CD4-positive, alpha-beta T cell (primary cell): ENCODE results near the gene TAS2R50. TPM values are rescaled to one million over a fixed set of nuclear protein-coding genes. Genes with fewer than 3 reads are reported as not detected.

Experiments
- ATAC-seq: fragments of 200-7000 bp; cut with Tn5 transposase; one replicate; pipeline ENCODE4 v1.10.0; 2022; ENCODE audit warnings: mild to moderate bottlenecking; ENCODE audit not compliant: poor library complexity
- CTCF ChIA-PET: fragments of 350-600 bp; sonication (Branson Sonifier 250); formaldehyde crosslinking; loops from one replicate; lab custom pipeline; 2021; ENCODE audit warnings: antibody characterized with exemption, inconsistent platforms; lab: Charles Lee
- POLR2A ChIA-PET: fragments of 350-600 bp; sonication (Branson Sonifier 250); formaldehyde crosslinking; loops from one replicate; lab custom pipeline; 2021; ENCODE audit warnings: antibody characterized with exemption, inconsistent platforms; lab: Charles Lee
- DNase-seq, 14 experiments: peaks; one replicate each; pipeline ENCODE4 v3.0.0-alpha.2; 2013 to 2020; ENCODE audit warnings: mixed read lengths in 2 of 14
- H3K27ac ChIP-seq, 2 donors: one replicate each; pipeline versions ENCODE4 v1.5.1 to v1.7.0; 2013; ENCODE audit warnings: low read length in 2 of 2, low read depth in 1 of 2, mild to moderate bottlenecking in 1 of 2
- H3K27me3 ChIP-seq, 2 experiments: 1 replicate in 1 of 2; 2 replicates in 1 of 2; pipeline versions ENCODE4 v1.6.1 to v1.7.0; 2013; ENCODE audit warnings: low read length in 2 of 2, control low read depth in 1 of 2, mild to moderate bottlenecking in 1 of 2, moderate library complexity in 1 of 2; ENCODE audit not compliant: insufficient read depth in 2 of 2, control insufficient read depth in 1 of 2
- H3K36me3 ChIP-seq: one replicate; pipeline ENCODE4 v1.6.1; 2013; ENCODE audit warnings: low read length, control low read depth; ENCODE audit not compliant: insufficient read depth
- H3K4me1 ChIP-seq: one replicate; pipeline ENCODE4 v1.6.1; 2013; ENCODE audit warnings: low read length, control low read depth; ENCODE audit not compliant: insufficient read depth
- H3K4me3 ChIP-seq: one replicate; pipeline ENCODE4 v1.5.1; 2013; ENCODE audit warnings: mild to moderate bottlenecking, low read length, moderate library complexity
- H3K9me3 ChIP-seq, 2 experiments: 1 replicate in 1 of 2; 2 replicates in 1 of 2; pipeline versions ENCODE4 v1.6.1 to v1.7.0; 2013; ENCODE audit warnings: low read length in 2 of 2, mild to moderate bottlenecking in 2 of 2, control low read depth in 1 of 2, moderate library complexity in 1 of 2; ENCODE audit not compliant: control insufficient read depth in 1 of 2, insufficient read depth in 1 of 2
- H3K27ac Mint-ChIP-seq: one replicate; pipeline ENCODE4 v1.8.0; 2020; ENCODE audit warnings: mixed read lengths
- H3K27me3 Mint-ChIP-seq: one replicate; pipeline ENCODE4 v1.8.0; 2021; ENCODE audit warnings: mixed read lengths
- H3K36me3 Mint-ChIP-seq: one replicate; pipeline ENCODE4 v1.8.0; 2021; ENCODE audit warnings: low read depth, mixed read lengths
- H3K4me1 Mint-ChIP-seq: one replicate; pipeline ENCODE4 v1.8.0; 2021; ENCODE audit warnings: low read depth, mixed read lengths
- H3K4me3 Mint-ChIP-seq: one replicate; pipeline ENCODE4 v1.8.0; 2020; ENCODE audit warnings: mild to moderate bottlenecking, mixed read lengths
- H3K9me3 Mint-ChIP-seq: one replicate; pipeline ENCODE4 v1.8.0; 2020; ENCODE audit warnings: mixed read lengths
- CTCF ChIP-seq: fragments of 200-600 bp; IDR thresholded peaks from one replicate; pipeline ENCODE4 v1.8.0; 2022; ENCODE audit warnings: antibody characterized with exemption, mild to moderate bottlenecking
- intact Hi-C, 2 experiments: fragments of 100-400 bp; cut with DNase I in 1 of 2; cut with micrococcal nuclease in 1 of 2; formaldehyde crosslinking; loops; one replicate each; pipeline versions ENCODE4 v1.15.1 to v1.9.0; 2023 to 2025; cut with DNase I, micrococcal nuclease
- total RNA-seq, 174 experiments: library from RNA in 2 of 174; stranded (reverse) in 2 of 174; gene quantifications; one replicate each; pipeline ENCODE4 v1.2.3 and lab custom pipeline; 2021 to 2026

The TAS2R50 gene
- total RNA-seq, 2 experiments from 2014 or later, result 0.36 to 0.67 TPM

GRCh38 chr12:10960211-10960610 is 26.5 kb downstream of the TAS2R50 start:
- Histone ChIP-seq H3K4me1 (peaks cover 10% of the 10 kb centered on the region), H3K9me3 (no peaks in the 10 kb centered on the region), H3K36me3 (no peaks in the 10 kb centered on the region), H3K4me3 (no peak overlapping the region), H3K27ac (no peak overlapping the region), H3K27me3 (no peaks in the 10 kb centered on the region)
- no peak for TF ChIP-seq CTCF
- intact Hi-C loops, result loop anchor here (1.0 to 10.0 kb wide), 4 partner anchors 22 to 527 kb away; no protein-coding TSS in a partner anchor
- POLR2A ChIA-PET, result interaction anchor here (1.8 kb wide), 1 partner anchor 211 kb away, joined by 4 read pairs; the partner anchor contains the start of gene SMIM10L1
- peak in 3 of 14 experiments; percentile 21 to 57 (median 24) for DNase-seq
- H3K9me3 Mint-ChIP-seq, result peaks cover 9% of the 10 kb centered on the region
- peak; percentile 86 for ATAC-seq
- peaks cover 46% of the 10 kb centered on the region for H3K4me1 Mint-ChIP-seq
- peaks cover 48% of the 10 kb centered on the region for H3K36me3 Mint-ChIP-seq
- CTCF ChIA-PET, result no interaction called here
- H3K27me3 Mint-ChIP-seq, result no peaks in the 10 kb centered on the region
- H3K27ac Mint-ChIP-seq, result peak overlapping the region; percentile 37
- no peak overlapping the region for H3K4me3 Mint-ChIP-seq

- no peaks in the 10 kb centered on the region for H3K9me3 ChIP-seq
- DNase-seq (peak in 3 of 14 experiments; percentile 23 to 29 (median 27)), ATAC-seq (peak; percentile 13)
- Mint-ChIP-seq H3K27me3 (no peaks in the 10 kb centered on the region), H3K9me3 (peaks cover 10% of the 10 kb centered on the region), H3K27ac (peak overlapping the region; percentile 37), H3K36me3 (peaks cover 49% of the 10 kb centered on the region), H3K4me3 (no peak overlapping the region), H3K4me1 (peaks cover 46% of the 10 kb centered on the region)
- intact Hi-C loops, result loop anchor here (1.0 to 10.0 kb wide), 6 partner anchors 22 to 527 kb away; partner anchors contain the start of gene SMIM10L1 (in 1 of the 2)
- no peak overlapping the region for H3K4me3 ChIP-seq
- H3K4me1 ChIP-seq, result peaks cover 10% of the 10 kb centered on the region
- H3K27me3 ChIP-seq, result no peaks in the 10 kb centered on the region
- CTCF ChIA-PET, result no interaction called here
- no peaks in the 10 kb centered on the region for H3K36me3 ChIP-seq
- H3K27ac ChIP-seq, result no peak overlapping the region
- POLR2A ChIA-PET, result interaction anchor here (1.8 kb wide), 1 partner anchor 211 kb away, joined by 4 read pairs; the partner anchor contains the start of gene SMIM10L1
- no peak for TF ChIP-seq CTCF
Observed at GRCh38 chr12:10959804-10960203, 26.9 kb downstream of the TAS2R50 start.

- H3K27me3 ChIP-seq, result no peaks in the 10 kb centered on the region
- H3K36me3 ChIP-seq, result no peaks in the 10 kb centered on the region
- Mint-ChIP-seq H3K4me3 (no peak overlapping the region), H3K9me3 (peaks cover 10% of the 10 kb centered on the region), H3K36me3 (peaks cover 62% of the 10 kb centered on the region), H3K27ac (no peak overlapping the region), H3K27me3 (no peaks in the 10 kb centered on the region), H3K4me1 (peaks cover 55% of the 10 kb centered on the region)
- H3K27ac ChIP-seq, result no peak overlapping the region
- intact Hi-C loops, result loop anchor here (5.0 kb wide), 2 partner anchors 215 to 530 kb away; partner anchors contain the start of gene SMIM10L1 (in 1 of the 2)
- ATAC-seq (no peak), DNase-seq (no peak)
- ChIA-PET CTCF (no interaction called here), POLR2A (no interaction called here)
- no peak for TF ChIP-seq CTCF
- H3K9me3 ChIP-seq, result peaks cover 0 to under 1% of the 10 kb centered on the region in 2 experiments
- peaks cover 10% of the 10 kb centered on the region for H3K4me1 ChIP-seq
- no peak overlapping the region for H3K4me3 ChIP-seq
Observed at GRCh38 chr12:10957741-10958140, 29.0 kb downstream of the TAS2R50 start.
